ENCODE data around the gene MTHFSD. TPM values are rescaled to one million over a fixed set of nuclear protein-coding genes. Genes with fewer than 3 reads are reported as not detected.

MTHFSD gene
- total RNA-seq, 6 donors from 2014 or later: 13.8 to 39.8 (median 22.0) TPM

DNA sequence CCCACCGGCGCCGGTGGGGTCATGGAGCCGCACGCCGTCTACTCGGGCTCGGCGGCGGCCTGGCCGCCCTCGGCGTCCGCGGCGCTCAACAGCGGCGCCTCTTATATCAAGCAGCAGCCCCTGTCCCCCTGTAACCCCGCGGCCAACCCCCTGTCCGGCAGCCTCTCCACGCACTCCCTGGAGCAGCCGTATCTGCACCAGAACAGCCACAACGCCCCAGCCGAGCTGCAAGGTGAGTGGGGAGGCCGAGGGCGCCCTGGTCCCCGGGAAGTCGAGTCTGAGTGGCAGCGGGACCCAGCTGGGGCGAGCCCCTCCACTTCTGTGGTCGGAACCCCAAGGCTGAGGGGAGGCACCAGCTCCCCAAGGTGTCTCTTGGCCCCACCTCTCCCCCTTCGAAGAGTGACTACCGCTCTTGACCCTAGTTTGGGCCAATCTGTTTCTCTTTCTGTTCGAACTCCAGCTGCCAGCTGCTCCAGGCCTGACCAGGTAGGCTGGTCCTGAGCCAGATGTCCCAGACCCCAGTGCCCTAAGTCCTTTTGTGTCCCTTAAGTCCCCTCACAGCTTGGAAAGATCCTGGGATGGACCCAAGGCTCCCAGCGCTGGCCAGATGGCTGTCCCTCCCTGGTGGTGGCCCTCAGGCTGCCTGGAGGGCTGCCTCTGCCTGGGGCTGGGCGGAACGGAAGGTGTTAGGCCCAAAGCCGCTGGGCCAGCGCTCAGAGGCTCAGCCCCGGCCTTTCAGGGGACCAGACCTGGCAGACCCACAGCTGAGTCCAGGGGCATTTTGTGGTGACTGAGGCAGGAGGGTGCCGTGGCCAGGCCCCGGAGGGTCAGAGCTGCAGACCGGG lies 43.5 kb downstream of the MTHFSD start:
- no peak for DNase-seq
- peak overlapping the region; percentile 94 to 97 (median 95) for H3K27ac ChIP-seq
- no peak for TF ChIP-seq EP300 (IDR thresholded peaks at IDR 0.05)
- TF ChIP-seq, protein P1, sequence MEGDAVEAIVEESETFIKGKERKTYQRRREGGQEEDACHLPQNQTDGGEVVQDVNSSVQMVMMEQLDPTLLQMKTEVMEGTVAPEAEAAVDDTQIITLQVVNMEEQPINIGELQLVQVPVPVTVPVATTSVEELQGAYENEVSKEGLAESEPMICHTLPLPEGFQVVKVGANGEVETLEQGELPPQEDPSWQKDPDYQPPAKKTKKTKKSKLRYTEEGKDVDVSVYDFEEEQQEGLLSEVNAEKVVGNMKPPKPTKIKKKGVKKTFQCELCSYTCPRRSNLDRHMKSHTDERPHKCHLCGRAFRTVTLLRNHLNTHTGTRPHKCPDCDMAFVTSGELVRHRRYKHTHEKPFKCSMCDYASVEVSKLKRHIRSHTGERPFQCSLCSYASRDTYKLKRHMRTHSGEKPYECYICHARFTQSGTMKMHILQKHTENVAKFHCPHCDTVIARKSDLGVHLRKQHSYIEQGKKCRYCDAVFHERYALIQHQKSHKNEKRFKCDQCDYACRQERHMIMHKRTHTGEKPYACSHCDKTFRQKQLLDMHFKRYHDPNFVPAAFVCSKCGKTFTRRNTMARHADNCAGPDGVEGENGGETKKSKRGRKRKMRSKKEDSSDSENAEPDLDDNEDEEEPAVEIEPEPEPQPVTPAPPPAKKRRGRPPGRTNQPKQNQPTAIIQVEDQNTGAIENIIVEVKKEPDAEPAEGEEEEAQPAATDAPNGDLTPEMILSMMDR (IDR thresholded peaks at IDR 0.05): no peak
- no peak for TF ChIP-seq POLR2AphosphoS5 (IDR thresholded peaks at IDR 0.05)
- TF ChIP-seq POLR2A (IDR thresholded peaks at IDR 0.05): no peak
- H3K4me1 ChIP-seq: peaks cover 11 to 39% (median 21%) of the 10 kb centered on the region in 4 donors
- H3K9me3 ChIP-seq: no peaks in the 10 kb centered on the region
- H3K27me3 ChIP-seq: peaks cover 0 to 53% (median 29%) of the 10 kb centered on the region in 4 donors
- peak overlapping the region; percentile 60 to 66 (median 64) for H3K4me3 ChIP-seq
- peaks cover 0 to 54% (median 3%) of the 10 kb centered on the region in 4 donors for H3K36me3 ChIP-seq
- ATAC-seq (ENCODE audit: low FRiP score in 2 of 2): no peak
- 19 to 47% methylated on average over 3 to 21 of the region's 44 CpGs for WGBS, 2 donors

DNA sequence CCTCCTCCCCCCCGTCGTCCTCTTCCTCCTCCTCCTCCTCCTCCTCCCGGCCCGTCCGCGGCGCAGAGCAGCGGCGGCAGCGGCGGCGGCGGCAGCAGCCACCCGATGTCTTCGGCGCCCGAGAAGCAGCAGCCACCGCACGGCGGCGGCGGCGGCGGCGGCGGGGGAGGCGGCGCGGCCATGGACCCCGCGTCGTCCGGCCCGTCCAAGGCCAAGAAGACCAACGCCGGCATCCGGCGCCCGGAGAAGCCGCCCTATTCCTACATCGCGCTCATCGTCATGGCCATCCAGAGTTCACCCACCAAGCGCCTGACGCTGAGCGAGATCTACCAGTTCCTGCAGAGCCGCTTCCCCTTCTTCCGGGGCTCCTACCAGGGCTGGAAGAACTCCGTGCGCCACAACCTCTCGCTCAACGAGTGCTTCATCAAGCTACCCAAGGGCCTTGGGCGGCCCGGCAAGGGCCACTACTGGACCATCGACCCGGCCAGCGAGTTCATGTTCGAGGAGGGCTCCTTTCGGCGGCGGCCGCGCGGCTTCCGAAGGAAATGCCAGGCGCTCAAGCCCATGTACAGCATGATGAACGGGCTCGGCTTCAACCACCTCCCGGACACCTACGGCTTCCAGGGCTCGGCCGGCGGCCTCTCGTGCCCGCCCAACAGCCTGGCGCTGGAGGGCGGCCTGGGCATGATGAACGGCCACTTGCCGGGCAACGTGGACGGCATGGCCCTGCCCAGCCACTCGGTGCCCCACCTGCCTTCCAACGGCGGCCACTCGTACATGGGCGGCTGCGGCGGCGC lies 44.4 kb downstream of the MTHFSD start, which contains the start of gene FOXF1:
Gene FOXF1, plus strand, starts transcription at position 63 of the 797 bp plus-strand sequence. Its CDS starts 43 bp downstream, at position 106.
- WGBS, 2 donors: 2% methylated on average over 57 of the region's 89 CpGs; no CpG with 5 or more reads in 1 of the 2 donors
- TF ChIP-seq POLR2AphosphoS5 (IDR thresholded peaks at IDR 0.05) (peak in 1 of 2 donors; percentile 83), POLR2A (IDR thresholded peaks at IDR 0.05) (peak in 3 of 4 donors; percentile 36 to 64 (median 46)), EP300 (IDR thresholded peaks at IDR 0.05) (no peak)
- peak in 1 of 2 donors; percentile 90 for DNase-seq
- ATAC-seq (ENCODE audit: low FRiP score in 2 of 2): peak in 1 of 2 donors; percentile 15
- Histone ChIP-seq H3K4me1 (peaks cover 14 to 42% (median 24%) of the 10 kb centered on the region in 4 donors), H3K36me3 (peaks cover 0 to 50% (median 3%) of the 10 kb centered on the region in 4 donors), H3K27ac (peak within 1 kb of the TSS; percentile 94 to 97 (median 95)), H3K27me3 (peaks cover 0 to 56% (median 27%) of the 10 kb centered on the region in 4 donors), H3K9me3 (no peaks in the 10 kb centered on the region), H3K4me3 (peak within 1 kb of the TSS; percentile 60 to 66 (median 64))

DNA sequence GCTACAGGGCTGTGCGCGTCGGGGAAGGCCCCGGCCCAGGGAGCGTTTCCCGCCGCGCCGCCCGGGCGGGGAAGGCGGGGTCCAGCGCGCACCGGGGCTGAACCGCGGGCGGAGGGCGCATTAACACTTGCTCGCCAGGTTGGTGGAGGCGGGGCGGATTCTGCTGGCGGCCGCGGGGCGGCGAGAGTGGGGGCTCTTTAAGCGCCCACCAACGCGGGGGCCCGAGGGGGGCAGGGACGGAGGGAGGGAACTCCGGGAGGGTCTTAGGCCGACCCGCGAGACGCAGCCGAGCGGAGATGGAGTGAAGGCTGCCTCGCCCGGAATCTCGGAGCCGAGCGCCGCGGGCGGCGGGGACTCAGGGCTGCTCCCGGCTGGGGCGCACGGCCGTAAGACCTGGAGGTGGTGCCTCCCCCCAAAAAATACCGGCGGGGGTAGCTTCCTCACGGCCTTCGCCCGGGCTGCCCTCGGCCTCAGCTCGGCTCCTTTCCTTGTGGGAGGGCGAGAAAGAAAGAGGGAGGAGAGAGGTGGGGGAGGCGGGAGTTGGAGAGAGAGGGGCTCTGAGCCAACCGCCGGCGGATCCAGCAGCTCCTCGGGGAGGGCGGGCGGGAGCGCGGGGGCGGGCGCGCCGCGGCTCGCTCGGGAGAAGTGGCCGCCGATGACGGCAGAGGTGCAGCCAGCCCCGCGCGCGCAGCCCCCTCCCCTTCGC lies 45.1 kb downstream of the MTHFSD start:
- Histone ChIP-seq H3K27ac (peak overlapping the region; percentile 94 to 97 (median 95)), H3K9me3 (no peaks in the 10 kb centered on the region), H3K4me1 (peaks cover 14 to 50% (median 26%) of the 10 kb centered on the region in 4 donors), H3K36me3 (peaks cover 0 to 43% (median 0%) of the 10 kb centered on the region in 4 donors), H3K27me3 (peaks cover 0 to 60% (median 27%) of the 10 kb centered on the region in 4 donors), H3K4me3 (peak overlapping the region; percentile 53 to 66 (median 64))
- WGBS, 2 donors: 0 to 1% methylated on average over 25 to 48 of the region's 84 CpGs
- TF ChIP-seq POLR2A (IDR thresholded peaks at IDR 0.05) (peak in 2 of 4 donors; percentile 6 to 11), EP300 (IDR thresholded peaks at IDR 0.05) (no peak), POLR2AphosphoS5 (IDR thresholded peaks at IDR 0.05) (peak; percentile 14 to 82)
- TF ChIP-seq, protein P1 (IDR thresholded peaks at IDR 0.05): peak in 2 of 6 experiments; percentile 12
- ATAC-seq (ENCODE audit: low FRiP score in 2 of 2) (peak; percentile 32 to 76), DNase-seq (peak; percentile 43 to 89)

DNA sequence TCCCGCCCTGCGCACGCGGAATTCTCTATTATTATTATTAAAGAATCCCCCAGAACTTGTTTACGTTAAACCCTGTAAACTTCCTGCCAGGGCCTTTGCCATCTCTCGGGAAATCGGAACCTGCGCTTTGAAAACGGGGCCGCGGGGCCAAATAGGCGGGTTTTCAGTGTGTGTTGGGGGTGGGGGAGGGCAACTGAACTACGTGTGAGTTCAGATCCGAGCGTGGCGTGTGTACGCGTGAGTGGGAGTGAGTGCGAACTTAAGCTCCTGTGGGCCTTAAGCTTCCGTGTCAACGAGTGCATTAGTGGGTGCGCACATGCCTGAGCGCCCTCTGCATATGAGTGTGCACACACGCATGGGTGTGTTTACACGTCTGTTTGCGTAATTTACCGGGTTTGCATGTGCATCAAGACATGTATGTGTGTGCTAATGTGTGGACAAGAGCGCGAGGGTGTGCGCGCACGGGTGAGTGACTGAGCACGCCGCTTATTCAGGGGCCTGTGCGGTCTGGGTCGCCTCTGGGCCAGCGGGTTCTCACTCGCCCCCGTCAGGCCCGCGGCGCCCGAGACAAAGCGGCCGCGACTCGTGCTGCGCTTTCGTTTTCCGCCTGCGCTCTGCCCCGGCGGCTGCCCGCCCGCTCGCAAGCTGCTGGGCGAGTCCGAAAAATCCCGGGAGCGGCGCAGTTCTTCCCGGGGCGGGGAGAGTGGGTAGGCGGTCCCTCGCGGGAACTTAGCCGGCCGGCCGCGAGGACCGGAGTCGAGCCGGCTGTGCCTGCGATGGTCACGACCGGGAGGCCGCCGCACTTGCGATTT lies 45.9 kb downstream of the MTHFSD start:
- WGBS, 2 donors: 1% methylated on average over 16 to 40 of the region's 79 CpGs
- Histone ChIP-seq H3K4me3 (peak overlapping the region; percentile 53 to 66 (median 64)), H3K27ac (peak overlapping the region; percentile 94 to 97 (median 95)), H3K36me3 (peaks cover 0 to 36% (median 0%) of the 10 kb centered on the region in 4 donors), H3K9me3 (no peaks in the 10 kb centered on the region), H3K4me1 (peaks cover 14 to 52% (median 26%) of the 10 kb centered on the region in 4 donors), H3K27me3 (peaks cover 0 to 67% (median 31%) of the 10 kb centered on the region in 4 donors)
- ATAC-seq (ENCODE audit: low FRiP score in 2 of 2) (peak in 1 of 2 donors; percentile 73), DNase-seq (peak in 1 of 2 donors; percentile 92)
- TF ChIP-seq EP300 (IDR thresholded peaks at IDR 0.05) (peak in 1 of 4 donors; percentile 69), POLR2AphosphoS5 (IDR thresholded peaks at IDR 0.05) (no peak), POLR2A (IDR thresholded peaks at IDR 0.05) (peak in 1 of 4 donors; percentile 18)
- TF ChIP-seq, protein P1 (IDR thresholded peaks at IDR 0.05): peak in 1 of 6 experiments; percentile 12
